Middle frontal gyrus (tissue), 1 donor: ENCODE measurements around the gene DACT3.

Experiments used
- DNase-seq: peaks from one replicate; pipeline ENCODE4 v3.0.0-alpha.2; 2015; ENCODE audit warnings: low spot score; ENCODE audit errors: extremely low spot score

The DACT3 gene

DNA sequence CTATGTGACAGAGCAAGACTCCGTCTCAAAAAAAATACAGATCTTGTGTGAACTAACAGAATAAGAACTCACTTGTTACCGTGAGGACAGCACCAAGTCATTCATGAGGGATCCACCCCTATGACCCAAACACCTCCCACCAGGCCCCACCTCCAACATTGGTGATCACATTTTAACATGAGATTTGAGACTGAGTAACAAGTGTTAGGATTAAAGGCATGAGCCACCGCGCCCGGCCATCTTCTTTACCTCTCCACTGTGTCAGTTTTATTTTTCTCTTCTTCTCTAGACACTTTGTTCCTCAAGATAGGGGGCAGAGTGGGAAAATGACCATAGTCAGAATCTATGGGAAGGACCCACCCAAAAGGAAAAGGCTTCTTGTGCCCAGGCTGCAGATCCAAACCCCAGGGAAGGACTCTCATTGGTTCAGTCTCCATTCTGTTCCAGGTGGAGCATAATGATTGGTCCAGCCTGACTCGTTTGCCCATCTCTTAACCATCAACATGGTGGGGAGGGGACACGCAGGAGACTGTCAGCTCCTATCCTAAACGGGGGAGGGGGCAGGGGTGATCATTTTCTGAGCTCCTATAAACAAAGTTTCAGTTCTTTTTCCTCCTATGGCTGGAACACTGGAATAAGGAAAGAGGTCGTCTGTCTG lies 61.1 kb downstream of the DACT3 start:
- no peak for DNase-seq

DNA sequence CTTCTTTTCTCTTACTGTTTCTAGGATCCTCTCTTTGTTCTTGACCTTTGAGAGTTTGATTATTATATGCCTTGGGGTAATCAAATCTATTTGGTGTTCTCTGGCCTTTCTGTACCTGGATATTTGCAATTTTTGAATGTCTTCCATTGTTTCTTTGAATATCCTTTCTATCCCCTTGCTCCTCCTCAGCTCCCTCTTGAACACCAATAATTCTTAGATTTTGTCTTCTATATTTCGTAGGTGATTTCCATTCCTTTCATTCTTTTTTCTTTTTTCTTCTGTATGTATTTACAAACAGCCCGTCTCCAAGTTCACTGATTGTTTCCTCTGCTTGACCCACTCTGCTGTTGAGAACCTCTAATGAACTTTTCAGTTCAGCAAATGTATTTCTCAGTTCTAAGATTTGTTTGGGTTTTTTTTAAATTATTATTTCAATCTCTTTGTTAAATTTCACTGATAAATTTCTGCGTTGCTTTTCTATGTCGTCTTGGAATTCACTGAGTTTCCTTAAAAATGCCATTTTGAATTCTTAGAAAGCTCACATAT lies 62.5 kb downstream of the DACT3 start:
- DNase-seq = no peak
